Glomerular visceral epithelial cell (primary cell): ENCODE results near the gene RBFOX2.
"Not testable (repeated sequence)": the region's sequence is repeated elsewhere in the genome, so short reads cannot be mapped to it uniquely, and the experiment has no call there.

Source experiments
- DNase-seq: peaks from one replicate; pipeline ENCODE4 v3.0.0-alpha.2; 2016; ENCODE audit errors: extremely low spot score

The RBFOX2 gene

GRCh38 chr22:36028646-36029405 lies at the start of gene RBFOX2:
RBFOX2 (minus strand) TSS chr22:36028824; CDS start chr22:36028425, 399 bp downstream.
- DNase-seq: peak; percentile 96

GRCh38 chr22:36077271-36077670 lies 48.6 kb upstream of the RBFOX2 start:
- DNase-seq: no peak

GRCh38 chr22:36075724-36076123 lies 47.1 kb upstream of the RBFOX2 start:
- no peak for DNase-seq

- DNase-seq: no peak
Observed at GRCh38 chr22:36075230-36075629, 46.6 kb upstream of the RBFOX2 start.

GRCh38 chr22:36073476-36073875 lies 44.9 kb upstream of the RBFOX2 start:
- DNase-seq: no peak

GRCh38 chr22:36070645-36071044 lies 42.0 kb upstream of the RBFOX2 start:
- DNase-seq: not testable (repeated sequence)

- DNase-seq: no peak
Observed at GRCh38 chr22:36069368-36069767, 40.7 kb upstream of the RBFOX2 start.

- no peak for DNase-seq
Observed at GRCh38 chr22:36068776-36069344, 40.2 kb upstream of the RBFOX2 start.

- no peak for DNase-seq
Observed at GRCh38 chr22:36067235-36067558, 38.6 kb upstream of the RBFOX2 start.

GRCh38 chr22:36065775-36066544 lies 37.3 kb upstream of the RBFOX2 start:
- peak; percentile 85 for DNase-seq

GRCh38 chr22:36065462-36065774 lies 36.8 kb upstream of the RBFOX2 start:
- DNase-seq: no peak

- no peak for DNase-seq
Observed at GRCh38 chr22:36064358-36064757, 35.7 kb upstream of the RBFOX2 start.

- peak; percentile 46 for DNase-seq
Observed at GRCh38 chr22:36056980-36057379, 28.4 kb upstream of the RBFOX2 start.

- DNase-seq: no peak
Observed at GRCh38 chr22:36055376-36056295, 27.0 kb upstream of the RBFOX2 start.

- not testable (repeated sequence) for DNase-seq
Observed at GRCh38 chr22:36054446-36054845, 25.8 kb upstream of the RBFOX2 start.

GRCh38 chr22:36053242-36054147 lies 24.9 kb upstream of the RBFOX2 start:
- no peak for DNase-seq

- DNase-seq: peak; percentile 38
Observed at GRCh38 chr22:36052505-36052941, 23.9 kb upstream of the RBFOX2 start.

GRCh38 chr22:36049678-36049997 lies 21.0 kb upstream of the RBFOX2 start:
- DNase-seq: no peak

GRCh38 chr22:36048911-36049677 lies 20.5 kb upstream of the RBFOX2 start:
- no peak for DNase-seq

GRCh38 chr22:36044517-36044916 lies 15.9 kb upstream of the RBFOX2 start:
- DNase-seq: not testable (repeated sequence)
